ENCODE measurements around the gene PCF11.
"Not testable (repeated sequence)": the region's sequence is repeated elsewhere in the genome, so short reads cannot be mapped to it uniquely, and the experiment has no call there.

The PCF11 gene

GRCh38 chr11:83192606-83193245 is 35.8 kb downstream of the PCF11 start:
- peak overlapping the region; percentile 71 for H3K4me3 ChIP-seq (ENCODE audit: low read length)
- no peak for TF ChIP-seq ZNF274 (IDR thresholded peaks at IDR 0.05; ENCODE audit: low read depth, low read length)

DNA sequence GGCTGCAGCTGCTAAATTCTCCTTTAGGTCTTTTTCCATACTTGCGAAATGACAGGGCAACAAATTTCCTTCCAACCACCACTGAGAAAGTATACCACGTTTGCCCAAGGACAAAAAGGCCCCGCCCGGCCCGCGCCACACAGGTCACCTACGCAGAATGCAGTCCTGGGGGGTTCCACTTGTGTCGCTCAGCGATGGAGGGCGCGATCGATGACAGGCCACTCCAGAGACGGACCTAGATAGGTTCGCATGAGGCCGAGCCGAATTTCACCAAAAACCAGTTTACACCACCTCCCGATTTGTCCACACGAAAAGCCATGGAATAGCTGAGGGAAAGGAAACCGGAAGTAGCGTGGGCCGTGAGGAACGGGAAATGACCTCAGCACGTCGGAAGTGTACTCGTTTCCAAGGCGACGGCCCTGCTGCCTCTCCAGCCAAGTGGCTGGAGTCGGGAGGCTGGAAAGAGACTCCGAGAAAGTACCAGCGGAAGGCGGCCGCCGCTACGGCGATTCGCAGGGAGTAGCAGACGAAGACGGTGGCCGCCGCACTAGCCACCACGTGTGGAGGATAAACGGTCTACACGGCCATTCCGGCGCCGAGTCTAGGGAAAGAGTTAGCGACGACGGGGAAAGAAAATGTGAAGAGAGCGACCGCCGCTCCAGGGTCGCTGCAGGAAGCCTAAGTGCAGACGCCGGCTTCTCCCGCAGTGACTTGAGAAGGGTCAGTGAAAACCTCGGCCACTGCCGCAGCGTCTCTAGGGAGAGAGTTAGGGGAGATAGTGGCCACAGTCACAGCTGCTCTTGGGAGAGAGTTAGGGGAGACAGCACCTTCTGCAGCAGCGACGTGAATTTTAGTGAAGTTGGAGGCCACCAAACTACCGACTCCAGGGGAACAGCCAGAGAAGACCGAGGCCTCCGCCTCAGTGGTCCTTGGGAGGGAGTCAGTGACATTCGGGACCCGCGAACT is 36.7 kb downstream of the PCF11 start, which contains the start of gene ANKRD42:
TSS of gene ANKRD42 (plus strand) at position 398 of the 966 bp plus-strand sequence. CDS start 959 bp downstream, outside the sequence.
- no peak for TF ChIP-seq ZNF274 (IDR thresholded peaks at IDR 0.05; ENCODE audit: low read depth, low read length)
- H3K4me3 ChIP-seq (ENCODE audit: low read length), result peak within 1 kb of the TSS; percentile 71

DNA sequence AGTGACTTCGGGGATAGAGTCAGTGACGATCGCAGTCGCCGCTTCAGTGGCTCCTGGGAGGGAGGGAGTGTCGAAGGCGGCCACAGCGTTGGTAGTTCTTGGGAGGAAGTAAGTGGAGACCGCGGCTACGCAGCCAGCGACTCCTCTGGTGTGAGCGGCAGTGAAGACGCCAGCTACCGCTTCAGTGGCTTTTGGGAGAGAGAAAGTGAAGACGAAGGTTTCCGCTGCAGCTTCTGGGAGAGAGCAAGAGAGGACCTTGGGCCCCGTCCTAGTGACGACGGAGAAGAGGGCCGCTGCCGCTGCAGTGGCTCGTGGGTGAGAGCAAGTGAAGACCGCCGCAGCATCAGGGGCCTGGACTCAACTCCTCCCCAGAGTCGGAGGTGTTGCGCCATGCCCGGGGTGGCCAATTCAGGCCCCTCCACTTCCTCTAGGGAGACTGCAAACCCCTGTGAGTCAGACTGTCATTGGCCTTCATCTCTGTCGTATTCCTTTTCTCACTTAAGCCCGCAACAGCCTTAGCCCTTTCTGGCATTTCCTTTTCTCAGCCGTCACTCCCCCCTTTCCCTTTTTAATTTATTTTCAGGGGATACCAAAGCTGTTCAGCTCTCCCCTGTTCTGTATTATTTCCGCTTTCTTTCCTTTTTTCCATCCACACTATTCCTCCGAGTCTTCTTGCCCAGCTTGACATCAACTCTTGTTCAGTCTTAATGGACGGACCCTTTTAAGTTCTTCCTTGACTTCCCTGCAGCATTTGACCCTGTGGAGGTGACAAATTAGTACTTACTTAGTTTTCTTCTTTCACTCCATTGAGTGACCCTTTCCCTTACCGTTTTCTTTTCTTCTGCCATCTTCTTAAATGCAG is 37.6 kb downstream of the PCF11 start:
- H3K4me3 ChIP-seq (ENCODE audit: low read length), result peak overlapping the region; percentile 71
- TF ChIP-seq ZNF274 (IDR thresholded peaks at IDR 0.05; ENCODE audit: low read depth, low read length), result no peak

- no peak for TF ChIP-seq ZNF274 (IDR thresholded peaks at IDR 0.05; ENCODE audit: low read depth, low read length)
- peak overlapping the region; percentile 71 for H3K4me3 ChIP-seq (ENCODE audit: low read length)
These were observed 38.2 kb downstream of the PCF11 start for GRCh38 chr11:83195143-83195466.

DNA sequence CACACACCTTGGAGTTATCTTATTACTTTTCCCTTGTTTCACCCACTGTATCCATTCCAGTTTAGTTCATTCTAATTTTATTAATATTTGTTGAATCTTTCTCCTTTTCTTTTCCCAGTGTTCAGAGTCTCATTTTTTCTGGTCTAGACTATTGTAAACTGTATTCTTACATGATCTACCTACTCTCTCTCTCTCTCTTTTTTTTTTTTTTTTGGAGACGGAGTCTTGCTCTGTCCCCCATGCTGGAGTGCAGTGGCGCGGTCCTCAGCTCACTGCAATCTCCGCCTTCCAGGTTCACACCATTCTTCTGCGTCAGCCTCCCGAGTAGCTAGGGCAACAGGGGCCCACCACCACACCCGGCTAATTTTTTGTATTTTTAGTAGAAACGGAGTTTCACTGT is 38.7 kb downstream of the PCF11 start:
- no peak overlapping the region for H3K4me3 ChIP-seq (ENCODE audit: low read length)
- TF ChIP-seq ZNF274 (IDR thresholded peaks at IDR 0.05; ENCODE audit: low read depth, low read length), result no peak

DNA sequence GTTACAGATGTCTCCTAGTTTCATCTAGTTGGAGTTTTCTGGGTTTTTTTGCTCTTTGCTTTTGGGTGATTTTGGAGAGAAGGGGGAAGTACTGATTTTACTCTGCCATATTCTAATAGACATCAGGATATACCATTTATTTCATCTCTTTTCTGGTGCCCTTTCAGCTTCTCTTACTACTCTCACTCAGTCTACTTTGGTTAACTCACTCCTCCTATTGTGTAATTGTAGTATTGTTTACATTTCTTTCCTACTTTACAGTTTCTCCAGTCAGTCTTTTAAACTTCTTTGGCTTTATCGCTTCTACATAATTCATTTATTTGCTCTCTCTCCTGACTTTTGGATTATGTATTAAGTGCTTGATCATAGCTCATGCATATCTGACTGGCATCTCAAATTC is 43.1 kb downstream of the PCF11 start:
- no peak overlapping the region for H3K4me3 ChIP-seq (ENCODE audit: low read length)
- no peak for TF ChIP-seq ZNF274 (IDR thresholded peaks at IDR 0.05; ENCODE audit: low read depth, low read length)

DNA sequence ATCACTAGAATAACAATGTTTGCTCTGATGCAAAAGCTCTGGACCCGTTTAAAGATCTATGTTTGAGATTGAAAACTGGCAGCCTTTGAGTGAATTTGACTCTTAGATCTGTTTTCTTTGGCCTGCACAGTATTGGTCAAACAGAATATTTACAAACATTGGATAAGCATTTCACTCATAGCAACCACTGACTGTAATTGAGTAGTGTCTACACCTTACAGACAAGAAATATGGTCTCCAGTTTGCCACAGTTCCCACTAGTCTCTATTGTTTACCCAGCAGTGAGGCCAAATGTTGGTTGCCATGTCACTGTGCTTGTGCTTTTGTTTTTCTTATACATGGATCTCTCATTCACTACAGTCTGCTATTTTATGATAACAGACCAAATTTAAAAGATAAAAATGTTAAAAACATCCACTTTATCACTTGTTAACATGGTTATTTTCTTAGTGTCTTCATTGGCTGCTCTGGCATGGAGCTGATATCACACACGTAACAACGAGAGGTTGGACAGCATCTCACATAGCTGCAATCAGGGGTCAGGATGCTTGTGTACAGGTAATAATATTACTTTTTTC is 48.8 kb downstream of the PCF11 start:
- no peak overlapping the region for H3K4me3 ChIP-seq (ENCODE audit: low read length)
- TF ChIP-seq ZNF274 (IDR thresholded peaks at IDR 0.05; ENCODE audit: low read depth, low read length), result no peak

GRCh38 chr11:83206221-83206620 is 49.3 kb downstream of the PCF11 start:
- TF ChIP-seq ZNF274 (IDR thresholded peaks at IDR 0.05; ENCODE audit: low read depth, low read length), result no peak
- H3K4me3 ChIP-seq (ENCODE audit: low read length), result no peak overlapping the region

GRCh38 chr11:83206771-83207382 is 49.9 kb downstream of the PCF11 start:
- not testable (repeated sequence) for H3K4me3 ChIP-seq (ENCODE audit: low read length)

GRCh38 chr11:83219095-83219494 is 62.2 kb downstream of the PCF11 start:
- no peak for TF ChIP-seq ZNF274 (IDR thresholded peaks at IDR 0.05; ENCODE audit: low read depth, low read length)
- H3K4me3 ChIP-seq (ENCODE audit: low read length), result no peak overlapping the region

GRCh38 chr11:83220260-83220659 is 63.3 kb downstream of the PCF11 start:
- TF ChIP-seq ZNF274 (IDR thresholded peaks at IDR 0.05; ENCODE audit: low read depth, low read length), result no peak
- H3K4me3 ChIP-seq (ENCODE audit: low read length), result no peak overlapping the region

DNA sequence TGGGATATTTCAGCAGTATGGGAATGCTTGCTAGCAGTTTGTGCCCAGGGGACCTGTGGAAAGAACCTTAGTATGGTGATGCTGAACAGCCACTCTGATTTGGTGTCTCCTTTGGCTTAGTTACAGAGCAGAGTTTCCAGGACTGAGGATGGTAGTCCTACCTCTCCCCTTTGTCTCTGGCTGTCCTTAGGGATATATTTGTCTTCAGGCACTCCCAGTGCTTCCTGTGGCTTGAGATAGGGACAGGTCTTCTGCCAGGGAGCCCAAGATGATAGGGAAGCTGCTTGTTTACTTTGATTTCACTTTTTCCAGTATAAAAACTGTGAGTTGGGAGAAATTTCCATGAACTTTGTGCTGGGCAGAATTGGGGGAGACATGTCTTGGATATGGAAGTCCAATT is 64.8 kb downstream of the PCF11 start:
- no peak overlapping the region for H3K4me3 ChIP-seq (ENCODE audit: low read length)
- no peak for TF ChIP-seq ZNF274 (IDR thresholded peaks at IDR 0.05; ENCODE audit: low read depth, low read length)

GRCh38 chr11:83222499-83222898 is 65.6 kb downstream of the PCF11 start:
- H3K4me3 ChIP-seq (ENCODE audit: low read length), result no peak overlapping the region
- no peak for TF ChIP-seq ZNF274 (IDR thresholded peaks at IDR 0.05; ENCODE audit: low read depth, low read length)

- no peak for TF ChIP-seq ZNF274 (IDR thresholded peaks at IDR 0.05; ENCODE audit: low read depth, low read length)
- H3K4me3 ChIP-seq (ENCODE audit: low read length), result no peak overlapping the region
These were observed 66.5 kb downstream of the PCF11 start for GRCh38 chr11:83223457-83223856.
